ENCODE results near the gene C9orf152. TPM values are rescaled to one million over a fixed set of nuclear protein-coding genes. Genes with fewer than 3 reads are reported as not detected.
A peak's percentile ranks its signal among the peaks of the same experiment; 100 is the strongest.
"Not testable (repeated sequence)": the region's sequence is repeated elsewhere in the genome, so short reads cannot be mapped to it uniquely, and the experiment has no call there.

C9orf152 gene
- not detected for total RNA-seq

GRCh38 chr9:110208031-110208430, at the start of gene C9orf152:
C9orf152 (minus strand) TSS chr9:110208159; CDS start chr9:110207579, 580 bp downstream.
- no peak for DNase-seq
- H3K36me3 Mint-ChIP-seq, result no peaks in the 10 kb centered on the region
- intact Hi-C loops (cut with micrococcal nuclease), result no loop called here
- H3K9me3 Mint-ChIP-seq, result no peaks in the 10 kb centered on the region
- ChIA-PET CTCF (no interaction called here), POLR2A (no interaction called here)
- H3K4me3 Mint-ChIP-seq, result no peak within 1 kb of the TSS
- H3K4me1 Mint-ChIP-seq (ENCODE audit: low read depth), result no peaks in the 10 kb centered on the region
- H3K27ac Mint-ChIP-seq, result no peak within 1 kb of the TSS
- H3K27me3 Mint-ChIP-seq, result peaks cover 11% of the 10 kb centered on the region

GRCh38 chr9:110257097-110257841, 49.3 kb upstream of the C9orf152 start:
- Mint-ChIP-seq H3K4me1 (ENCODE audit: low read depth) (peaks cover 55% of the 10 kb centered on the region), H3K27me3 (no peaks in the 10 kb centered on the region), H3K9me3 (no peaks in the 10 kb centered on the region), H3K36me3 (peaks cover 25% of the 10 kb centered on the region), H3K27ac (peak overlapping the region; percentile 97), H3K4me3 (peak overlapping the region; percentile 90)
- ChIA-PET CTCF (interaction anchor here (0.8 kb wide), 1 partner anchor 354 kb away, joined by 3 read pairs; no protein-coding TSS in a partner anchor), POLR2A (interaction anchor here (0.8 to 1.7 kb wide), 6 partner anchors 15 to 1374 kb away, joined by 3 to 9 read pairs (median 4); partner anchors contain the start of gene DNAJC25)
- intact Hi-C loops (cut with micrococcal nuclease), result loop anchor here (1.0 to 10.0 kb wide), 11 partner anchors 60 to 1658 kb away; partner anchors contain the start of genes ABITRAM, ECPAS and ELP1
- DNase-seq, result peak; percentile 50

GRCh38 chr9:110256380-110257096, 48.6 kb upstream of the C9orf152 start, which contains the start of gene TXN:
TXN (minus strand) TSS chr9:110256507; CDS start chr9:110256435, 72 bp downstream.
- POLR2A ChIA-PET, result interaction anchor here (1.2 to 1.7 kb wide), 5 partner anchors 14 to 1375 kb away, joined by 3 to 9 read pairs (median 5); partner anchors contain the start of gene DNAJC25
- H3K27ac Mint-ChIP-seq, result peak within 1 kb of the TSS; percentile 97
- peak; percentile 95 for DNase-seq
- no peaks in the 10 kb centered on the region for H3K9me3 Mint-ChIP-seq
- H3K36me3 Mint-ChIP-seq, result peaks cover 28% of the 10 kb centered on the region
- H3K4me1 Mint-ChIP-seq (ENCODE audit: low read depth), result peaks cover 57% of the 10 kb centered on the region
- CTCF ChIA-PET, result interaction anchor here (0.8 kb wide), 1 partner anchor 353 kb away, joined by 3 read pairs; no protein-coding TSS in a partner anchor
- intact Hi-C loops (cut with micrococcal nuclease), result loop anchor here (1.0 to 10.0 kb wide), 11 partner anchors 61 to 1658 kb away; partner anchors contain the start of genes ABITRAM, ECPAS and ELP1
- H3K4me3 Mint-ChIP-seq, result peak within 1 kb of the TSS; percentile 90
- H3K27me3 Mint-ChIP-seq, result no peaks in the 10 kb centered on the region

- DNase-seq, result peak; percentile 79
- peaks cover 60% of the 10 kb centered on the region for H3K4me1 Mint-ChIP-seq (ENCODE audit: low read depth)
- ChIA-PET POLR2A (interaction anchor here (1.2 to 1.7 kb wide), 5 partner anchors 14 to 1376 kb away, joined by 3 to 9 read pairs (median 5); partner anchors contain the start of gene DNAJC25), CTCF (no interaction called here)
- H3K27me3 Mint-ChIP-seq, result no peaks in the 10 kb centered on the region
- H3K9me3 Mint-ChIP-seq, result no peaks in the 10 kb centered on the region
- intact Hi-C loops (cut with micrococcal nuclease), result loop anchor here (2.0 to 10.0 kb wide), 10 partner anchors 62 to 1659 kb away; partner anchors contain the start of genes ABITRAM, ECPAS and ELP1
- peak overlapping the region; percentile 97 for H3K27ac Mint-ChIP-seq
- peaks cover 31% of the 10 kb centered on the region for H3K36me3 Mint-ChIP-seq
- peak overlapping the region; percentile 90 for H3K4me3 Mint-ChIP-seq
These were observed 47.8 kb upstream of the C9orf152 start for GRCh38 chr9:110255463-110256379.

GRCh38 chr9:110255034-110255462, 47.1 kb upstream of the C9orf152 start:
- H3K9me3 Mint-ChIP-seq, result no peaks in the 10 kb centered on the region
- intact Hi-C loops (cut with micrococcal nuclease), result loop anchor here (5.0 to 10.0 kb wide), 5 partner anchors 62 to 1660 kb away; partner anchors contain the start of genes ABITRAM, ECPAS and ELP1
- ChIA-PET POLR2A (no interaction called here), CTCF (no interaction called here)
- H3K27ac Mint-ChIP-seq, result peak overlapping the region; percentile 97
- DNase-seq, result no peak
- H3K4me1 Mint-ChIP-seq (ENCODE audit: low read depth), result peaks cover 64% of the 10 kb centered on the region
- peak overlapping the region; percentile 90 for H3K4me3 Mint-ChIP-seq
- H3K27me3 Mint-ChIP-seq, result no peaks in the 10 kb centered on the region
- peaks cover 35% of the 10 kb centered on the region for H3K36me3 Mint-ChIP-seq

GRCh38 chr9:110254500-110254899, 46.5 kb upstream of the C9orf152 start:
- intact Hi-C loops (cut with micrococcal nuclease), result loop anchor here (10.0 kb wide), 2 partner anchors 1320 to 1660 kb away; partner anchors contain the start of genes ABITRAM and ELP1
- H3K4me1 Mint-ChIP-seq (ENCODE audit: low read depth), result peaks cover 62% of the 10 kb centered on the region
- no peaks in the 10 kb centered on the region for H3K9me3 Mint-ChIP-seq
- ChIA-PET CTCF (no interaction called here), POLR2A (no interaction called here)
- H3K27me3 Mint-ChIP-seq, result no peaks in the 10 kb centered on the region
- H3K27ac Mint-ChIP-seq, result peak overlapping the region; percentile 97
- DNase-seq, result no peak
- peaks cover 40% of the 10 kb centered on the region for H3K36me3 Mint-ChIP-seq
- peak overlapping the region; percentile 90 for H3K4me3 Mint-ChIP-seq

GRCh38 chr9:110252509-110253139, 44.7 kb upstream of the C9orf152 start:
- Mint-ChIP-seq H3K4me1 (ENCODE audit: low read depth) (peaks cover 54% of the 10 kb centered on the region), H3K27me3 (no peaks in the 10 kb centered on the region), H3K4me3 (no peak overlapping the region), H3K9me3 (no peaks in the 10 kb centered on the region), H3K36me3 (peaks cover 51% of the 10 kb centered on the region), H3K27ac (peak overlapping the region; percentile 62)
- CTCF ChIA-PET, result interaction anchor here (0.7 kb wide), 1 partner anchor 93 kb away, joined by 6 read pairs; no protein-coding TSS in a partner anchor
- intact Hi-C loops (cut with micrococcal nuclease), result loop anchor here (10.0 kb wide), 2 partner anchors 1318 to 1662 kb away; partner anchors contain the start of genes ABITRAM and ELP1
- POLR2A ChIA-PET, result no interaction called here
- DNase-seq, result no peak

GRCh38 chr9:110251770-110252169, 43.8 kb upstream of the C9orf152 start:
- CTCF ChIA-PET, result interaction anchor here (0.7 kb wide), 1 partner anchor 92 kb away, joined by 6 read pairs; no protein-coding TSS in a partner anchor
- peaks cover 55% of the 10 kb centered on the region for H3K36me3 Mint-ChIP-seq
- H3K27me3 Mint-ChIP-seq, H3K27ac Mint-ChIP-seq, H3K4me3 Mint-ChIP-seq, H3K9me3 Mint-ChIP-seq, DNase-seq, POLR2A ChIA-PET: not testable (repeated sequence)
- intact Hi-C loops (cut with micrococcal nuclease), result loop anchor here (10.0 kb wide), 2 partner anchors 1317 to 1663 kb away; partner anchors contain the start of genes ABITRAM and ELP1
- H3K4me1 Mint-ChIP-seq (ENCODE audit: low read depth), result peaks cover 46% of the 10 kb centered on the region

GRCh38 chr9:110251212-110251611, 43.3 kb upstream of the C9orf152 start:
- intact Hi-C loops (cut with micrococcal nuclease), result loop anchor here (10.0 kb wide), 2 partner anchors 1316 to 1664 kb away; partner anchors contain the start of genes ABITRAM and ELP1
- DNase-seq, result no peak
- no peak overlapping the region for H3K27ac Mint-ChIP-seq
- POLR2A ChIA-PET, result no interaction called here
- no peaks in the 10 kb centered on the region for H3K27me3 Mint-ChIP-seq
- H3K4me1 Mint-ChIP-seq (ENCODE audit: low read depth), result peaks cover 46% of the 10 kb centered on the region
- no peaks in the 10 kb centered on the region for H3K9me3 Mint-ChIP-seq
- CTCF ChIA-PET, result interaction anchor here (0.6 kb wide), 1 partner anchor 350 kb away, joined by 4 read pairs; no protein-coding TSS in a partner anchor
- peaks cover 59% of the 10 kb centered on the region for H3K36me3 Mint-ChIP-seq
- H3K4me3 Mint-ChIP-seq, result no peak overlapping the region

GRCh38 chr9:110249603-110250002, 41.6 kb upstream of the C9orf152 start:
- Mint-ChIP-seq H3K4me1 (ENCODE audit: low read depth) (peaks cover 41% of the 10 kb centered on the region), H3K27me3 (no peaks in the 10 kb centered on the region), H3K27ac (no peak overlapping the region), H3K36me3 (peaks cover 55% of the 10 kb centered on the region), H3K9me3 (no peaks in the 10 kb centered on the region), H3K4me3 (no peak overlapping the region)
- ChIA-PET CTCF (no interaction called here), POLR2A (no interaction called here)
- intact Hi-C loops (cut with micrococcal nuclease), result loop anchor here (10.0 kb wide), 2 partner anchors 1315 to 1665 kb away; partner anchors contain the start of genes ABITRAM and ELP1
- DNase-seq, result no peak

Measured in activated CD4-positive, alpha-beta memory T cell treated with anti-CD3 and anti-CD28 coated beads for 36 hours (primary cell).